Liver (tissue), 3 donors: Measurements from ENCODE around the gene GAL3ST3.

Source experiments
- GABPA ChIP-seq, 2 donors: IDR thresholded peaks in 1 of 2; conservative IDR thresholded peaks in 1 of 2; 2 replicates each; pipeline ENCODE4 v1.6.1; 2016; ENCODE audit warnings: antibody characterized with exemption in 2 of 2, mild to moderate bottlenecking in 1 of 2, moderate library complexity in 1 of 2
- HNF4G ChIP-seq: IDR thresholded peaks from 2 replicates; pipeline ENCODE4 v1.6.1; 2016; ENCODE audit warnings: antibody characterized with exemption
- SP1 ChIP-seq: IDR thresholded peaks from 2 replicates; pipeline ENCODE4 v1.6.1; 2018; ENCODE audit warnings: antibody characterized with exemption, mild to moderate bottlenecking
- YY1 ChIP-seq: IDR thresholded peaks from 2 replicates; pipeline ENCODE4 v1.6.1; 2016; ENCODE audit warnings: antibody characterized with exemption, mild to moderate bottlenecking
- TF ChIP-seq, protein P1 (sequence below): fragments of 150-350 bp; IDR thresholded peaks from 2 replicates; pipeline ENCODE4 v1.5.1; 2017; ENCODE audit warnings: improper control_type of control experiment, low read depth, low read length; ENCODE audit not compliant: missing input control
- TF ChIP-seq, protein P2 (sequence below): IDR thresholded peaks from 2 replicates; pipeline ENCODE4 v1.6.1; 2016; ENCODE audit warnings: antibody characterized with exemption
- donor health status: healthy.
- donor health status: healthy.

DNA sequence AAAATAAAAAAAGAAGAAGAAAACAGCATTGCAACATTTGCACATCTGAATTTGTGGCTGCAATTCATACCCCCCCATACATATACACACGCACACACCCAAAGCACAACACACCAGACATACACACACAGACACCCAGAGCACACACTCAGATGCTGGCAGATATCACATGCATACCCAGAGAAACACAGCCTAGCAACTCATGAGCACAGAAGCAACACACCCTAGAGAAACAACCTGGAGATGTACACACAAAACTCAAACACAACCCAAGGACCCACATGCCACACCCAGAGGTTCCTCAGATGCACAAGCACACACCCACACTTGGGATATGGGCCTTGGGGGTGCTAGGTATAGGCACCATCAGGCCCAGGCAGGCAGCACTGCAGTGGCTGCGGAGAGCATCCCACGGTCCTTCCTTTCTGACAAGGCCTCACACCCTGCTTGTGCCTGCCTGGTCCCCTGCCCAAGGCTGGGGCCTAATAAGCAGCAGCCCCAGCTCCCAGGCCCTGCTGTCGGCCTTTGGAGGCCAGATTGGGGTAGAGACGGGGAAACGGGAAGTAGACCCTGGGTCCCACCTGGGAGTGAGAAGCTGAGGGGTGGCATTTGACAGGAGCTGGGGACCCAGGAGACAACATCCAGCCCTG, 34.0 kb downstream of the GAL3ST3 start:
- TF ChIP-seq HNF4G (no peak), YY1 (no peak), SP1 (no peak), GABPA (IDR thresholded peaks at IDR 0.05 in 1 of 2, conservative IDR thresholded peaks at IDR 0.05 in 1 of 2) (no peak)
- TF ChIP-seq, protein P1, sequence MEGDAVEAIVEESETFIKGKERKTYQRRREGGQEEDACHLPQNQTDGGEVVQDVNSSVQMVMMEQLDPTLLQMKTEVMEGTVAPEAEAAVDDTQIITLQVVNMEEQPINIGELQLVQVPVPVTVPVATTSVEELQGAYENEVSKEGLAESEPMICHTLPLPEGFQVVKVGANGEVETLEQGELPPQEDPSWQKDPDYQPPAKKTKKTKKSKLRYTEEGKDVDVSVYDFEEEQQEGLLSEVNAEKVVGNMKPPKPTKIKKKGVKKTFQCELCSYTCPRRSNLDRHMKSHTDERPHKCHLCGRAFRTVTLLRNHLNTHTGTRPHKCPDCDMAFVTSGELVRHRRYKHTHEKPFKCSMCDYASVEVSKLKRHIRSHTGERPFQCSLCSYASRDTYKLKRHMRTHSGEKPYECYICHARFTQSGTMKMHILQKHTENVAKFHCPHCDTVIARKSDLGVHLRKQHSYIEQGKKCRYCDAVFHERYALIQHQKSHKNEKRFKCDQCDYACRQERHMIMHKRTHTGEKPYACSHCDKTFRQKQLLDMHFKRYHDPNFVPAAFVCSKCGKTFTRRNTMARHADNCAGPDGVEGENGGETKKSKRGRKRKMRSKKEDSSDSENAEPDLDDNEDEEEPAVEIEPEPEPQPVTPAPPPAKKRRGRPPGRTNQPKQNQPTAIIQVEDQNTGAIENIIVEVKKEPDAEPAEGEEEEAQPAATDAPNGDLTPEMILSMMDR: no peak
- TF ChIP-seq, protein P2, sequence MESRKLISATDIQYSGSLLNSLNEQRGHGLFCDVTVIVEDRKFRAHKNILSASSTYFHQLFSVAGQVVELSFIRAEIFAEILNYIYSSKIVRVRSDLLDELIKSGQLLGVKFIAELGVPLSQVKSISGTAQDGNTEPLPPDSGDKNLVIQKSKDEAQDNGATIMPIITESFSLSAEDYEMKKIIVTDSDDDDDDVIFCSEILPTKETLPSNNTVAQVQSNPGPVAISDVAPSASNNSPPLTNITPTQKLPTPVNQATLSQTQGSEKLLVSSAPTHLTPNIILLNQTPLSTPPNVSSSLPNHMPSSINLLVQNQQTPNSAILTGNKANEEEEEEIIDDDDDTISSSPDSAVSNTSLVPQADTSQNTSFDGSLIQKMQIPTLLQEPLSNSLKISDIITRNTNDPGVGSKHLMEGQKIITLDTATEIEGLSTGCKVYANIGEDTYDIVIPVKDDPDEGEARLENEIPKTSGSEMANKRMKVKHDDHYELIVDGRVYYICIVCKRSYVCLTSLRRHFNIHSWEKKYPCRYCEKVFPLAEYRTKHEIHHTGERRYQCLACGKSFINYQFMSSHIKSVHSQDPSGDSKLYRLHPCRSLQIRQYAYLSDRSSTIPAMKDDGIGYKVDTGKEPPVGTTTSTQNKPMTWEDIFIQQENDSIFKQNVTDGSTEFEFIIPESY: no peak
